GM18505 (cell line): Measurements from ENCODE around the gene ZNF592.

Source experiments
- ATAC-seq: cut with Tn5 transposase; IDR thresholded peaks from one replicate; pipeline ENCODE4 v1.9.1; 2021; ENCODE audit not compliant: unreplicated experiment
- POLR2A ChIP-seq: IDR thresholded peaks from 4 replicates; pipeline ENCODE4 v1.6.1; 2011; ENCODE audit warnings: borderline replicate concordance; ENCODE audit not compliant: insufficient read depth, insufficient read length; ENCODE audit errors: extremely low read depth

The ZNF592 gene

GRCh38 chr15:84827246-84827645 is 78.9 kb downstream of the ZNF592 start:
- no peak for TF ChIP-seq POLR2A
- no peak for ATAC-seq

GRCh38 chr15:84828086-84828908 is 79.9 kb downstream of the ZNF592 start:
- no peak for TF ChIP-seq POLR2A

GRCh38 chr15:84829428-84829827 is 81.0 kb downstream of the ZNF592 start:
- no peak for ATAC-seq
- no peak for TF ChIP-seq POLR2A

More at GRCh38 chr15:84828086-84828908, 79.9 kb downstream of the ZNF592 start:
- ATAC-seq: no peak

GRCh38 chr15:84830036-84830435 is 81.6 kb downstream of the ZNF592 start:
- no peak for ATAC-seq

GRCh38 chr15:84831028-84831427 is 82.6 kb downstream of the ZNF592 start:
- no peak for ATAC-seq
- TF ChIP-seq POLR2A: no peak

More at GRCh38 chr15:84830036-84830435, 81.6 kb downstream of the ZNF592 start:
- TF ChIP-seq POLR2A: no peak

- no peak for TF ChIP-seq POLR2A
- no peak for ATAC-seq
Observed at GRCh38 chr15:84831613-84832012, 83.2 kb downstream of the ZNF592 start.

- TF ChIP-seq POLR2A: no peak
- ATAC-seq: no peak
Observed at GRCh38 chr15:84832448-84833040, 84.2 kb downstream of the ZNF592 start.

- no peak for TF ChIP-seq POLR2A
Observed at GRCh38 chr15:84833447-84834228, 85.2 kb downstream of the ZNF592 start.

GRCh38 chr15:84834229-84834955 is 86.0 kb downstream of the ZNF592 start:
- no peak for ATAC-seq
- TF ChIP-seq POLR2A: no peak

More at GRCh38 chr15:84833447-84834228, 85.2 kb downstream of the ZNF592 start:
- ATAC-seq: no peak

GRCh38 chr15:84834969-84835368 is 86.6 kb downstream of the ZNF592 start:
- no peak for ATAC-seq
- no peak for TF ChIP-seq POLR2A

GRCh38 chr15:84835661-84836337 is 87.4 kb downstream of the ZNF592 start:
- TF ChIP-seq POLR2A: no peak
- ATAC-seq: no peak

- no peak for ATAC-seq
- no peak for TF ChIP-seq POLR2A
Observed at GRCh38 chr15:84836844-84837243, 88.5 kb downstream of the ZNF592 start.
